GM12801 (cell line): Measurements from ENCODE around the gene MKRN2OS.

Source experiments
- TF ChIP-seq, protein P1 (sequence below): IDR thresholded peaks from one replicate; pipeline ENCODE4 v1.5.1; 2011; ENCODE audit warnings: control low read depth; ENCODE audit not compliant: insufficient read length; ENCODE audit errors: extremely low read depth

Gene MKRN2OS

DNA sequence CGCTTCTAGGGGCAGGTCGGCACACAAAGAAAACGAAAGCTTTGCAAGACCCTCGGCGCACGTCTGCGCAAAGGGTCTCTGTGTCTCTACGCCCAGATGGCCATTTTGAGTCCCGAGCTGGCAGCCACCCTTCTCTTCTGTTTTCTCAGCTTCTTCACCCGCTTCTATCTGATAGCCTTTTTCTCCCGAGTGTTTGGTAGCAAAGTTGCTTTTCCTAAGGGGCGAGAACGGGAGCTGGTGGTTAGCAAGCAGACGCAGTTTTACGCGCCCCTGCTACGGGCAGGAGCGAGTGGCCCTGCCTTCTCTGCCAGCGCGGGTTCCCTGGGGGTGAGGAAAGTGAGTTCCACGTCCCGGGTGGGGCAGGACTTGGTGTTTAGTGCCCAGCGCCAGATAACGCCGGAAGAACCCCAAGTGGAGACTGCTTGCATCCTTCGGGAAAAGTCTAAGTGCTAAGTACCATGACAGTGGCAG lies 8.7 kb upstream of the MKRN2OS start:
- TF ChIP-seq, protein P1, sequence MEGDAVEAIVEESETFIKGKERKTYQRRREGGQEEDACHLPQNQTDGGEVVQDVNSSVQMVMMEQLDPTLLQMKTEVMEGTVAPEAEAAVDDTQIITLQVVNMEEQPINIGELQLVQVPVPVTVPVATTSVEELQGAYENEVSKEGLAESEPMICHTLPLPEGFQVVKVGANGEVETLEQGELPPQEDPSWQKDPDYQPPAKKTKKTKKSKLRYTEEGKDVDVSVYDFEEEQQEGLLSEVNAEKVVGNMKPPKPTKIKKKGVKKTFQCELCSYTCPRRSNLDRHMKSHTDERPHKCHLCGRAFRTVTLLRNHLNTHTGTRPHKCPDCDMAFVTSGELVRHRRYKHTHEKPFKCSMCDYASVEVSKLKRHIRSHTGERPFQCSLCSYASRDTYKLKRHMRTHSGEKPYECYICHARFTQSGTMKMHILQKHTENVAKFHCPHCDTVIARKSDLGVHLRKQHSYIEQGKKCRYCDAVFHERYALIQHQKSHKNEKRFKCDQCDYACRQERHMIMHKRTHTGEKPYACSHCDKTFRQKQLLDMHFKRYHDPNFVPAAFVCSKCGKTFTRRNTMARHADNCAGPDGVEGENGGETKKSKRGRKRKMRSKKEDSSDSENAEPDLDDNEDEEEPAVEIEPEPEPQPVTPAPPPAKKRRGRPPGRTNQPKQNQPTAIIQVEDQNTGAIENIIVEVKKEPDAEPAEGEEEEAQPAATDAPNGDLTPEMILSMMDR = no peak

DNA sequence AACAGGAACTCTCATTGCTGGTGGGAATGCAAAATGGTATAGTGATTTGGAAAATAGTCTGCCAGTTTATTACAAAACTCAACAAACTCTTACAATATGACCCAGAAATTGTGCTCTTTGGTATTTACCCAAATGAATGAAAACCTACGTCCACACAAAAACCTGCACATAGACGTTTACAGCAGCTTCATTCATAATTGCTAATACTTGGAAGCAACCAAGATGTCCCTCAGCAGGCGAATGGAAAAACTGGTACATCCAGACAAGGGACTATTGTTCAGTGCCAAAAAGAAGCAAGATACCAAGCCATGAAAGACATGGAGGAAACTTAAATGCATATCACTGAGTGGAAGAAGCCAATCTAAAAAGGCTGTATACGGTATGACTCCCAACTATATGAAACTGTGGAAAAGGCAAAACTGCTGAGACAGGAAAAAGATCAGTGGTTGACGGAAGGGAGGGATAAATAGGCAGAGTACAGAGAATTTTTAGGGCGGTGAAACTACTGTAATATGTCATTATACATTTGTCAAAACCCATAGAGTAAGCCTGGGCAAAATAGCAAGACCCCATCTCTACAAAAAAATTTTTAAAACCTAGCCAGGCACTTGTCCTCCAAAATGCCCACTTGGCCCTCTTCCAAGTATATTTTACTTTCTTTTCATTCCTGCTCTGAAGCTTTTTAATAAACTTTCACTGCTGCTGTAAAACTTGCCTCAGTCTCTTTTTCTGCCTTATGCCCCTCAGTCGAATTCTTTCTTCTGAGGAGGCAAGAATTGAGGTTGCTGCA lies 4.9 kb upstream of the MKRN2OS start:
- TF ChIP-seq, protein P1 = no peak

DNA sequence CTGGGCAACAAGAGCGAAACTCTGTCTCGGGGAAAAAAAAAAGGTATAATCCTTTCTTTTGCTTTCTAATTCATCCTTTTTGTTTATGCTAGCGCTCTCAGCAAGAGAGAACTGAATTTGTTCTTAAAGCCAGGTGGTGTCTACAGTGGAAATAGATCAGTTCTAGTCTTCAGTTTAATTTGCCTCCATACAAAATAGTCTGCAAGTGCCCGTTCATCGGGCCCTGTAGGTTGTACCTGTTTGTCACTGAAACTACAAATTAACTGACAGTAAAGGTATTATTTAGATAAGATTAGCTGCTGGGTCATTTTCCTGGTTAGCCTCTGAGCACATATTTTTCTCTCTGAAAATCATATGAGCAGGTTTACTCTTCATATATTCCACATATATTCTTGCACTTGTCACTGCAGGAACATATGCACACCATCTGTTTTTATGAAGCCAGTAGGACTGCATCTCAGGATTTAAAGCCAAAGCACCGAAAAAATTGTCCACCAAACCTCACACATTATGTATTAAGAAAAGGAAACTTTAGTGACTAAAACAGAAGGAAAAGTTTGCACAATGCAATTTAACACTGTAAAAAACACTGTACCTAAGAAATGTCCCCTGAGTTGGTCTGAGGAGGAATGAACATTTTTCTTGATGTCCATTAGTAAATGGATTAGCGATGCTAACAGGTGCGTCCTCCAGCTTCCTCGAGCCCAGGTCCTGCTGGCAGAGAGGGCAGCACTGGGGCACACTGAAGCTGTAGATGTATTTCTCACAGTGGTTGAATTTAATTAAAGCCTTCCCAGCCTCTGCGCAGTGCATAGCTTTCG lies 437 bp downstream of the MKRN2OS start:
- TF ChIP-seq, protein P1 = no peak

DNA sequence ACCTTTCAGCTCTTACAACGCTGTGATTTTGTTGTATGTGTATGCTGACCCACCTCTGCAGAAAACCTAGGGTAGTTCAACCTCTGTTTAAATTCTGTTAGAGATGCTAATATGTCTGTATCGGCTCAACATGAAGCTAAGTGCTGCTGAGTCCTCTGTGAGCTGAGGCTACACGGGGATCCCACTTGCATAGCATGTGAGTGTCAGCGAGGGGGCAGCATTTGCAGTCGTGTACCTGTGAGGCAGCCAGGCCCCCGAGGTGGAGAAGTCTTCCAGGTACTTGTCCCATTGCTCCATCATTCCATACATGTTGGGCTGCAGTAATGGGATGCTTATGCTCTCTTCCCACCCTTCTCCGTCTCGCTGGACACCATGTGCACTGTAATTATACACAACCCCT lies 3.7 kb downstream of the MKRN2OS start:
- TF ChIP-seq, protein P1 = no peak

DNA sequence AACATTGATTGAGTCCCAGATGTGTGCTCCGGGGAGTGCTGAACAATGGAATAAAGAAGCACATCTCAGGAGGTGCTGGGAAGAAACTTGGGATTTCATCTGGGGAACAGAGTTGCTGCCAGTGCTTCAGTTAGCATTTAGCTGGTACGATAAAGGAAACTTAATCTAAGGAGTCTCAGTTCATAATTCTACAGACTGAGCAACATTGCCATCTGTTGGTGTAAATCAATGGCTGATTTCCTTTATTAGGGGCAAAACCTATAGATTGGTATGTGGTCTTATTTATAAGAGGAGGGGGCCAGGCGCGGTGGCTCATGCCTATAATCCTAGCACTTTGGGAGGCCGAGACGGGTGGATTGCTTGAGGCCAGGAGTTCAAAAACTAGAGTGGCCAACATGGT lies 8.9 kb downstream of the MKRN2OS start:
- TF ChIP-seq, protein P1 = no peak

DNA sequence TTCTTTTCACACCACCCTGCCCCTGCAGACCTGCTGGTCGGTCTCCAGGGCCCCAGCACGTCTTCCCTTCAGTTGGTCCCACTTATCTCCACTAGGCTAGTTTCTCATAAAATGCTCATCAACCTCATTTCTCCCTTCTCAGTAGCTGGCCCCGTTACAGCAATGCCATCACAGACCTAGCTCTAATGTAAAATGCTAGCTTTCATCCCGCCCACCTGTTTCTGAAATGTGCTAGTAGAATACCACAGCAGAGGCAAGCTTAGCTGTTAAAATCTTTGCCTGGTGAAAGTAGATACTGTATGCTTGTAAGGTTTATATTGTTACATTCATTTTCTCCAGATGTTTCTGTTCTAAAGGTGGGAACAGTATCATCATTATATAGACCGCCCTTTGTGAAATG lies 13.1 kb downstream of the MKRN2OS start:
- TF ChIP-seq, protein P1 = no peak

DNA sequence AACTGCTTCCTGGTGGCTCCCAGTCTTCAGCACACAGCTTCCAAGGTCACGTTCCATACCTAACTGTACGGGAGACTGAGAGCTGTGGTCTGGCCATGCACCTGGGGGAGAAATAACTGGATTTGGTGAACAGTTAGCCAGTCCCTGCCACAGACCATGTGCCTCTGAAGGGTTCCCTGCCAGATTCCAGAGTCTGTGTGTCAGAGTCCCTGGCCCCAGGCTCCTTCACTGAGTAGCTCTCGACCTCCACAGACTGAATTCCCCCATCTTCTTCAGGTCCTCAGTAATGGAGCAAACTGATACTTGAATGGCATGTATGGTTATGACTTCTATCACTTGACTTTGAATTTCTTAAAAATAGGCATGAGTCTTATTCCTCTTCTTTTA lies 17.5 kb downstream of the MKRN2OS start:
- TF ChIP-seq, protein P1 = no peak
